Activated CD8-positive, alpha-beta T cell treated with anti-CD3 and anti-CD28 coated beads for 36 hours (primary cell): ENCODE results near the gene UBE2J2. TPM values are rescaled to one million over a fixed set of nuclear protein-coding genes. Genes with fewer than 3 reads are reported as not detected.
A peak's percentile ranks its signal among the peaks of the same experiment; 100 is the strongest.

ENCODE experiments used
- ATAC-seq: fragments of 200-7000 bp; cut with Tn5 transposase; one replicate; pipeline ENCODE4 v1.10.0; 2021; ENCODE audit warnings: mild to moderate bottlenecking, moderate library complexity
- CTCF ChIA-PET: fragments of 350-600 bp; sonication (Branson Sonifier 250); formaldehyde crosslinking; loops from one replicate; lab custom pipeline; 2021; ENCODE audit warnings: antibody characterized with exemption; lab: Charles Lee
- POLR2A ChIA-PET: fragments of 350-600 bp; sonication (Branson Sonifier 250); formaldehyde crosslinking; loops from one replicate; lab custom pipeline; 2021; ENCODE audit warnings: antibody characterized with exemption; lab: Charles Lee
- DNase-seq: peaks from one replicate; pipeline ENCODE4 v3.0.0-alpha.2; 2020
- H3K27ac Mint-ChIP-seq: one replicate; pipeline ENCODE4 v1.8.0; 2021; ENCODE audit warnings: mild to moderate bottlenecking, mixed read lengths
- H3K27me3 Mint-ChIP-seq: one replicate; pipeline ENCODE4 v1.8.0; 2021; ENCODE audit warnings: mixed read lengths
- H3K36me3 Mint-ChIP-seq: one replicate; pipeline ENCODE4 v1.8.0; 2021; ENCODE audit warnings: low read depth, mixed read lengths
- H3K4me1 Mint-ChIP-seq: one replicate; pipeline ENCODE4 v1.8.0; 2021; ENCODE audit warnings: low read depth, mixed read lengths
- H3K4me3 Mint-ChIP-seq: one replicate; pipeline ENCODE4 v1.8.0; 2021; ENCODE audit warnings: mild to moderate bottlenecking, moderate library complexity, mixed read lengths
- H3K9me3 Mint-ChIP-seq: one replicate; pipeline ENCODE4 v1.8.0; 2021; ENCODE audit warnings: mixed read lengths
- CTCF ChIP-seq: fragments of 200-600 bp; IDR thresholded peaks from one replicate; pipeline ENCODE4 v1.8.0; 2022; ENCODE audit warnings: antibody characterized with exemption, mild to moderate bottlenecking
- intact Hi-C: fragments of 100-400 bp; cut with micrococcal nuclease; formaldehyde crosslinking; loops from one replicate; pipeline ENCODE4 v1.10.0; 2022
- total RNA-seq, 2 experiments: library from RNA; stranded (reverse); gene quantifications; one replicate each; pipeline ENCODE4 v1.2.3, GENCODE V29; 2021

UBE2J2 gene
- total RNA-seq, 2 experiments from 2014 or later, result 52.3 to 59.2 TPM

- Mint-ChIP-seq H3K9me3 (no peaks in the 10 kb centered on the region), H3K27ac (peak within 1 kb of the TSS; percentile 93), H3K4me3 (peak within 1 kb of the TSS; percentile 95), H3K36me3 (peaks cover 34% of the 10 kb centered on the region), H3K4me1 (peaks cover 32% of the 10 kb centered on the region), H3K27me3 (no peaks in the 10 kb centered on the region)
- TF ChIP-seq CTCF, result no peak
- intact Hi-C loops, result no loop called here
- no peak for DNase-seq
- ChIA-PET POLR2A (interaction anchor here (0.9 to 7.9 kb wide), 4 partner anchors 10 to 110 kb away, joined by 3 to 64 read pairs (median 6); partner anchors contain the start of gene TNFRSF4), CTCF (interaction anchor here (1.9 kb wide), 1 partner anchor 110 kb away, joined by 14 read pairs; no protein-coding TSS in a partner anchor)
- no peak for ATAC-seq
Measured at GRCh38 chr1:1232208-1232795, 41.4 kb downstream of the UBE2J2 start, which contains the start of gene B3GALT6. B3GALT6 (plus strand) TSS chr1:1232237; CDS start chr1:1232279, 42 bp downstream.

GRCh38 chr1:1231400-1232207, 42.0 kb downstream of the UBE2J2 start, which contains the start of gene SDF4:
SDF4 (minus strand) TSS chr1:1232001; CDS start chr1:1228772, 3,229 bp downstream.
- ATAC-seq (peak; percentile 98), DNase-seq (peak; percentile 97)
- no peak for TF ChIP-seq CTCF
- H3K27me3 Mint-ChIP-seq, result no peaks in the 10 kb centered on the region
- peaks cover 32% of the 10 kb centered on the region for H3K4me1 Mint-ChIP-seq
- no peaks in the 10 kb centered on the region for H3K9me3 Mint-ChIP-seq
- peaks cover 34% of the 10 kb centered on the region for H3K36me3 Mint-ChIP-seq
- intact Hi-C loops, result no loop called here
- ChIA-PET CTCF (interaction anchor here (0.9 to 1.9 kb wide), 5 partner anchors 15 to 109 kb away, joined by 3 to 14 read pairs (median 3); partner anchors contain the start of gene C1QTNF12), POLR2A (interaction anchor here (0.7 to 7.9 kb wide), 11 partner anchors 11 to 212 kb away, joined by 3 to 64 read pairs (median 3); partner anchors contain the start of genes C1QTNF12, TNFRSF4 and UBE2J2)
- peak within 1 kb of the TSS; percentile 95 for H3K4me3 Mint-ChIP-seq
- H3K27ac Mint-ChIP-seq, result peak within 1 kb of the TSS; percentile 93

GRCh38 chr1:1230656-1231399, 42.8 kb downstream of the UBE2J2 start:
- ChIA-PET CTCF (interaction anchor here (0.9 to 2.7 kb wide), 6 partner anchors 15 to 109 kb away, joined by 3 to 14 read pairs (median 4); partner anchors contain the start of gene C1QTNF12), POLR2A (interaction anchor here (0.7 to 7.9 kb wide), 9 partner anchors 15 to 212 kb away, joined by 3 to 64 read pairs (median 3); partner anchors contain the start of genes C1QTNF12, TNFRSF4 and UBE2J2)
- Mint-ChIP-seq H3K27ac (peak overlapping the region; percentile 93), H3K4me3 (peak overlapping the region; percentile 95), H3K4me1 (peaks cover 34% of the 10 kb centered on the region), H3K9me3 (no peaks in the 10 kb centered on the region), H3K27me3 (no peaks in the 10 kb centered on the region), H3K36me3 (peaks cover 35% of the 10 kb centered on the region)
- TF ChIP-seq CTCF, result no peak
- DNase-seq (no peak), ATAC-seq (no peak)
- intact Hi-C loops, result no loop called here

- Mint-ChIP-seq H3K4me1 (peaks cover 38% of the 10 kb centered on the region), H3K4me3 (peak overlapping the region; percentile 95), H3K36me3 (peaks cover 42% of the 10 kb centered on the region), H3K27me3 (no peaks in the 10 kb centered on the region), H3K9me3 (no peaks in the 10 kb centered on the region), H3K27ac (no peak overlapping the region)
- no peak for TF ChIP-seq CTCF
- no peak for ATAC-seq
- POLR2A ChIA-PET, result interaction anchor here (0.8 to 7.9 kb wide), 3 partner anchors 9 to 108 kb away, joined by 3 to 64 read pairs (median 5); partner anchors contain the start of gene TNFRSF4
- DNase-seq, result no peak
- intact Hi-C loops, result no loop called here
- CTCF ChIA-PET, result interaction anchor here (1.0 to 2.7 kb wide), 3 partner anchors 108 to 211 kb away, joined by 3 to 9 read pairs (median 3); no protein-coding TSS in a partner anchor
Measured at GRCh38 chr1:1229770-1230169, 43.9 kb downstream of the UBE2J2 start.
